GM18499 (cell line): ENCODE results near the gene MVB12B.

ENCODE experiments used
- ATAC-seq: cut with Tn5 transposase; IDR thresholded peaks from one replicate; pipeline ENCODE4 v1.9.1; 2021; ENCODE audit warnings: moderate number of reproducible peaks; ENCODE audit not compliant: insufficient read depth, unreplicated experiment

The MVB12B gene

DNA sequence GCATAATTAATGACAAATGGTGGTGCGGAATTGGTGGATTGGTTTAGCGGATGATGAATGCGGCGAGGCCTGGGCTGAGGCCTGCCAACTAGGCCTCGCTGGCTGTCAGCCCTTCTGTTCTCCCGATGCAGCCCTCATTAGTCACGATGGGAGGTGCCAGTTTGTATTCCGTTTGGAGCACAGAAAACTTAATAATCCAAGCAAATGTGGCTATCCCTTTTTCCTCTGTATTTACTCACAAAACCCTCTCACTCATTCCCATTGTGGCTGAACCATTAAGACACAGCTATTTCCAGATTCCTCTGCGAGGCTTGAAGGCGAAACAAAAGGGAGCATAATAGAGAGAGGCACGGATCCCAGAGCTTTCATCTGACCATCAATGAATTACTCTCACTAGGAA is 114.3 kb downstream of the MVB12B start:
- no peak for ATAC-seq

DNA sequence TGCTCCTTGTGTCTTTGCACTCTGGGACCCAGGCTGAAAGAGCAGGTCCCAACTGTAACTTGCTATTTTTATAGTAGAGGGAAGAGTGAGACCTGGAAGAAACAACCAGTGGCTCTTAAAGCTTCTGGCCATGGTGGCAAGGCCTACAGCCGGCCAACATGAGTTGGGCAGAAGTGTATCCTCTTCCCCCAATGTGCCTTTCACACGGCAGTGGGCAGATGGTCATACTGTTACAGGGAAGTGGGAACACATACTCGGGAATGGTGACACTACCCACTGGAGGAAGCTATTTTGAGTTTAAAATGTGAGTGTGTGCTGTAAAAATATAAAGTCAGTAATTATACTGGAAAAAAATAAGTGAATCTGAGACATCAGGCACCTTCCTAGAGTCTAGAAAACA is 116.0 kb downstream of the MVB12B start:
- no peak for ATAC-seq

DNA sequence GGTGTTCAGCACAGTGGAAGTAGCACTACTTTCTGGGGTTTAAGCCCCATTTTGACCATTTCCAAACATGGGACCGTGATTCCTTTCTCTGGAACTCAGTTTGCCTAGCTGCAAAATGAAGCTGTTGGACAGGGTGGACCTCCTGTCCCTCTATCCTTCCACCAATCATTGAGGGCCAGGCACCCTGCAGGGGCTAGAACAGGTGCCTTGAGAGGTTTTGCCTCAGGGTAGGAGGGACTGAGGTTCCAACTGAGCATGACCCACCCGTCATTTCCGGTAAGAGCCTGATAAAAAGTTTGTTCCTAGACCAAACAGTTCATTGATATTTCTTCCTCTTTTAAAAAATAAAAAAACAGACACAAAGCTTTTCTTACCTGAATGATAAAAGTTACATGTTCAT is 116.5 kb downstream of the MVB12B start:
- ATAC-seq = no peak

DNA sequence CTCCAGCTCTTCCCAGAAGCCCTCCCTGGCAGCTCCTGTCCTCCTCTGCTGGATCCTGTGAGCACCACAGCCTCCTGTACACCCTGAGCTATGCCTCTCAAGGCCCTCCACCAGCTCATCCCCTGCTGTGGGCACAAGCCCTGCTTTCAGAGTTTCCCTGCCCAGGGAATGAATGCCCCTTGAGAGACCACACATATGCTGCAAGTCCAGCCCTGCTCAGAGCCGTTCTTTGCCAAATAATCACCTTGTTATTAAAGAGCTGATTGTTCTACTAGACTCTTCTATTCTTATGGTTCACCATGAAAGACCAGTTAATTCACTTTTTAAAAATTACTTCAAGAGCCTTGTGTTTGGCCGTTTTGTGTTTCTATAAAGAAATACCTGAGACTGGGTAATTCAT is 121.5 kb downstream of the MVB12B start:
- no peak for ATAC-seq

DNA sequence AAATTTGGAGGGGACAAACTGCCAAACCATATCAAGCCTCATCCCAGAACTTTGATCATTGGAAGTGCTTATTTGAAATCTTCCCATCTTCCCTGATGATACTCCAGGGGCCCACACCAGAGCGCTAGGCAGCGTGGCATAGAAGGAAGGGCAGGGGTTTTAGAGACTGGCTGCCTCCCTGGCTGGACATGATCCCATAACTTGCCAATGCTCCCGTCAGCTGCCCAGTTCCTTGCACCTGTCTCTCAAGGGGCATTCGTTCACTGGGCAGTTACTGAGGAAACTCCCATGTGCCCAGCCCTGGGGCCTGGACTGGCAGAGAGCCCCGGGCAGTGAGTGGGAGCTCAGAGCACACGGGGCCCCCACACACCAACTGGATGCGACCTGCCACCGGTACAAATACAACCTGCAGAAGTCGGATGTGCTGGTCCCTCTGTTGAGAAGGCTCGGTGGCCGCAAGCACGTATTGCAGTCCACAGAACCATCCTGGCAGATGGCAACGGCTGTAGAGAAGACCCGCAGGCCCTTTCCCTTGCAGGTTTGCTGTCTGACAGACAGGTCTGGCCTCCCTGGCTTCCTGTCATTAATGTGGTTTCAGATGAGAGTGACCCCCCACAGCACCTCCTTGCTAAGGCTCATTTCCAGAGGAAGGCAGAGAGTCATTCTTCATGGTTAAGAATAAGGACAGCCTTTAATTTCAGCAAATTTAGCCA is 122.4 kb downstream of the MVB12B start:
- no peak for ATAC-seq

DNA sequence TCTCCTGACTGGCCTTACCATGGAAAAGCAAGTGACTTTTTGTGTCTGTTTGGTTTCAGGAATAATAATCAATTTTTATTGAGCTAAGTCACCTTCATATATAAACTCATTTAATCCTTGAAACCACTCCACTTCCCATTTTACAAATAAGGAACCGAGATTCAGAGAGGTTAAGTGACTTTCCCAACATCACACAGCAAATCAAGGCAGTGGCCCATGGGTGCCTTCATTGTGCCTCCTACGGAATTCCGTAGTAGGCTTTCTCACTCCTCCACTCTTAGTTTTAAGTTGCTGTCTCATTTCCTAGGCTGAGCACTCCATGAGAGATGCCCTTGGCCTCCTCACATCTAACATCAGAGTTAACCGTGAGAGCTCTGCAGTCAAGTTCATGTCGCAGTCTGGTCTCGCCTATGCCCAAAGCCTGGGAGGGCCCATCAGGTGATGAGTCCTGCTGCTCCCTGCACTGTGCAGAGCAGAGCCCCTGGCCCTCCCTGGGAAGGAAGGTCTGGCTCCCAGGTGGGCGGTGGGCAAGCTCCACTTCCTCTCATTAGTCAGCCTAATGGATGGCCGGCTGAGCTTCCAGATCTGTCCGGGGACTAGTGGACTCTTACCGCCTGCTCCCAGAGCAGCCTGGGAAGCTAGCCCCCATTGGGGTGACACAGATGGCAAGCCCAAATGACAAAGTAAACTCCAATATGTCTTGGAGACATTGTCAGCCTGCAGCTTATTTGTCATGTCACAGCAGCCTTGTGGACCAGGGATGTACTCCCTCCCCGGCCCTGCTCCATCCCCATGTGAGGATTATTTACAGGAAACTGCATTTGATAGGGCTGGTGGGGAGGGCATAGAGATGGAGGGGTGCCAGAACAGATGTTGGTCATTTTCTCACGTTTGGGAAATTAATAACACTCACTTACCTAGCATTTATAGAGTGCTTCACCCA is 123.4 kb downstream of the MVB12B start:
- no peak for ATAC-seq

DNA sequence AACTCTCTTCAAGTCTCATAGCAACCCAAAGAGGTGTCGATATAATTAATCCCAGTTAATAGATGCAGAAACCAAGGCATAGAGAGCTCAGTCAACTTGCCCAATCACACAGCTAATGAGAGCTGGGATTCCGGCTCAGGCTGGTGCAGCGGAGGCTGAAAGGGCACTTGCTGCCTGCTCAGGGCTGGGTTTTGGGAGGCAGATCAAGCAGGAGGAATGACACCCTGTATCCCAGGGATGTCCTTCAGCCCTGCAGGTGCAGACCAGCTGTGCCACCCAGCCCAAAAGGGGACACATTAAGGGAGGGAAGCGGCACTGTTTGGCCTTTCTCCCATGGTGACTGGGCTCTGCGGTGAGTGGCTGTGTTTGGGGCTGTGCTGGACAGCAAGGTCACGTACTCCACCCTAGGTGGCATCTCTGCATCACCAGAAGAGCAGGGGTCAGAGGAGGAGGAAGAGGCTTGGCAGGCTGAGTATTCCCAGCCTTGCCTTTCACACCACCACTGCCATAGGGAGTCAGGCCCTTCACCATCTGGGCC is 124.1 kb downstream of the MVB12B start:
- ATAC-seq = no peak

DNA sequence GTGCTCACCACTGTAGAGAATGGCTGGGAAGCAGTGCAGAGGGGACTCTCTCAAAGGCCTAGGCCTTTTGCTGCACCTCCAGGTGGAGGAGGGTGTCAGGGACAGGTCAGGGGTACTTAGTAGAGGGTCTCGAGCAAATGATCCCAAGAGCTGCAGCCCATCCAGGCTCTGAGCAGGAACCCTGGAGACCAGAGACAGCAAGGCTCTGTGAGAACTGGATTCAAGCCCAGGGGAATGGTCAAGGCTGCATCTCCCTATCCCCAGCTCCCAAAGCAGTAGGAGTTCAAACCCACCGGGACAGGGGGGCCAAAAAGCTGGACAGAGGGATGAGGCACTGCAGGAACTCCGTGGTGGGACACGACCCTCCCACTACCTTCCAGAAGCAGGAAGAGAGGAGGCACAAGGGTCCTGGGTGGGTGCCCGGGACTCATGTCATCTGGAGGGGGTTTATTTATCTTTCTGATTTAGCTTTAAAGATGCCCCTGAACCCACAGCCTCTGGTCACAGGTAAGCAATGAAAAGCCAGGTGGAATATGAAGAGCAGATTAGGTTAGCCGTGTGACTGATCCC is 124.8 kb downstream of the MVB12B start:
- no peak for ATAC-seq

DNA sequence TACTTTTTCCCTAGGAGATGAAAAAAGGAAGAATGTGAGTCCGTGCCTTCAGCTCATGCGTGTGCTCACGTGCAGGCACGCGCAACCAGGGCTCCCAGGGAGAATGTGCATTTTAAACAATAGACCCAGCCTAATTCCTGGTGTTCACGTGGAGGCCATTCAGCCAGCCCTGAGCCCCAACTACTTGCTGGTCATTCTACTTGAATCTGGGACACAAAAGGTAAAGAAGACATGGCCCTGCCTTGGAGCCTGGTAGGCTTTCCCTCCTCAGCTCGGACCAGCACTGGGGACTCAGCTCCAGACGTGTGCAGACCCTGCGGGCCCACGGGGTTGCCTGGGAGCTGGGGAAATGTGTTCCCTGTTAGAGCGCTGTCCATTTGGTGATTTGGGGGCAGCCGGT is 125.5 kb downstream of the MVB12B start:
- ATAC-seq = no peak

DNA sequence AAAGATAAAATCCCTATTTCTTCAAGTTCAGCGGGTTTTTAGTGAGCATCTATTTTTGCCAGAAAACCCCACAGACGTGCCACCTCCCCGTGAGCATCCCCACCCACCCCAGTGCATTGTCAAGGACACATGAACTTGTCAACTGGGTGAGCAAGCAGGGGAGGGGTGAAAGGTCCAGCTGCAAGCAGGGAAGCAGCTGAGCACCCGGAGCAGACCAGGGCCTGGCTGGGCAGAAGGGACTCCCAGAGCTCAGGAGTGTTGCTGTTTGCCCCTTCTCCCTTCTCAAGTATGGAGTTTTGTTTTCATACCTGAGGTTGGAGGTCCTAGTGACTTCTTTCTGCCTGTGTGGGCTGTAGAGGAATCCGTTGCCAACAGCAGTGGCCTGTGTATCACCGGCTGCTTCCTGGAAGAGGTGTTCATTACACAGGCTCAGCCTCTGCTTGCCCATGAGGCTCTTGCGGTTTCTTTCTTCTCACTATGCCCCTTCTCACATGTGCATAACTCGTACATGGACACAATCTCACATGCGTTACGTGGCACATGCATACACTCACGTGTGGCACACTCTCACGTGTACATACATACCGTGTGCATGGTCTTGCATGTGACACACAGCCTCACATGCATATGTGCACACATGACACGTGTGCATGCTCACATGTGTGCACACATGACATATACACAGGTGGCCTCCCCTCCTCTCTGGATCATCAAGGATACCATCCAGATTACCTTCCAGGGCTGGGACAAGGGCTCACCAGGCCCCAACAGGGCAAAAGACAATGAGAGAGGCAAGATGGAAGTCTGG is 126.7 kb downstream of the MVB12B start:
- ATAC-seq = no peak

DNA sequence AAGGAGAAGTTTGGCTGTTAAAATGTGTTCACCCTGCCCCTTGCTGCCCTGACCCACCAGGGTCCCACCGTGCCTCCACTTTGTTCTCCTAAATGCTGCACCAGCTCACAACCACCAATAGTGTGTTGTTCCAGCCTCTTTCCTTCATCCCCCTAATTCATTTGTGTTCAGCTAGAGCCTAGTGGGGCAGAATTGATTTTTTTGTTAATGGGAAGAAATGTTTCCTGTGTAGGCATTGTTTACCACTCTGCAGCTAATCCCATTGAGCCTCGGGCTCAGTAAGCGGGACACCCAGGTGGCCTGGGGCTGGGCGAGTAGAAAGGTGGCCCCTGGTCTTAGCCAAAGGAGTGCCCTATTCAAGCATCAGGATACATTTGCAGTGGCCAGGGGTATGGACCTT is 127.6 kb downstream of the MVB12B start:
- ATAC-seq = no peak

DNA sequence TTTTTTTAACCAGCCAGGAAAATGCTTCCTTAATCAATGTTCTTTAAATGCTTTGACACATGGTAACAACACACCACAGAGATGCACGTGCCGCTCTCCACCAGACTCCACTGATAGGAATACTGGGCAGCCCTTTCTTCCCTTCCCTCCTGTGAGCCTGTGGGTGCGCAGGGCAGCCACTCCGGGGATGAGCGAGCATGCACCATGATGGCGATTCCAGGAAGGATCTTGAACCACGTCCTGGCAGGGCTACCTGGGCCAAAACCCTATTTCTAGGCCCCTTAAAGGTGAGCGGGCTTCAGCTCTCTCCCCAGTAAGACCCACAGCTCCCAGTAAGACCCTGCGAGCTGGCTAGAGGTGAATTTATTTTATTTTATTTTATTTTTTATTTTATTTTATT is 128.2 kb downstream of the MVB12B start:
- ATAC-seq = no peak

DNA sequence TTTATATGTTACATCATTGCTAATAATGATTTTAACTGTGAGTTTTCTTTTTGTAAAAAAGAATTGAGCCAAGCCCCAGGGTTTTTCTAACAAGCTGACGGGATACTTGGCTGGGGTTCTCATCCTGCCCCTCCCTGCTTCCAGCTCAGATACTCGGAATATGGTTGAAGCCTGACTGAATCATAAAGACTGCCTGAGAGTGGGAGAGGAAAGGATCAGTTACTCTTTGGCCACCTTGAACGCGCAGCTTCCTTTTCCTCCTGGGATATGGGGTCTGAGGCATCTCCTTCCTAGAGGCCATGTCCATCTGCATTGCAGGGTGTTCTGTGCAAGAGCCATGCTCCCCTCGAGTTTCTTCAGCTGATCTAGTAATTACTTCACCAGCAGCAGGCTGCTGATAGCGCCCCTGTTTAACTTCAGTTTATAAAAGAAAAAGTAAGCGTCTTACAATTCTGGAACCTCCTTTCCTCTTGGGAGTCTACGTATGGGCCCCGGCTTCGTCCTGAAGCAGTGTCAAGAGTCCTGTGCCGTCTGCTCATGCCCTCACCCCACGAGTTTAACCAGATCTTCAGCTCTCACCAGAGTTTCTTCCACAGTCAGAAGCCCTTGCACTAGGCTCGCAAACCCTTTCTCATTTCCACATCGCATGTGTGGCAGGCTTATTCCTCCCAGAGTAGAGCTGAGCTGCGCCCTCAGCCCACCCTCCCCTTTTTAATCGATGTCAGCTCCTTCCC is 130.0 kb downstream of the MVB12B start:
- no peak for ATAC-seq

DNA sequence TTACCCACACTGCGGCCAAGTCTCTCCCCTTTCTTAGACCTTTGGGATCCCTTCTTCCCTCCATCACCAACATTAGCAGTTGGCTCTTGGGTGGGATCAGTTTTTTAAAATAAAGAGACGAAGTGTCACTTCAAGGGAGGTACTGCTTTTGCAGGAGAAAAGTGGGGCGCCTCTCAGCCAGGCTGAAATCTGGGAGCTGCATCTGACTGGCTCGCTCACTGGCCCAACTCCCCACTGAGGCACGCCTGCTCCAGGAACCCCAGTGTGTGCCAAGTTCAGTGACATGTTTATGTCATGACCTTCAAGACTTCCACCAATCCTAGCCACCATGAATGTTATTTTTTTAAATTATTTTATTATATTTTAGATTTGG is 130.5 kb downstream of the MVB12B start:
- ATAC-seq = no peak

DNA sequence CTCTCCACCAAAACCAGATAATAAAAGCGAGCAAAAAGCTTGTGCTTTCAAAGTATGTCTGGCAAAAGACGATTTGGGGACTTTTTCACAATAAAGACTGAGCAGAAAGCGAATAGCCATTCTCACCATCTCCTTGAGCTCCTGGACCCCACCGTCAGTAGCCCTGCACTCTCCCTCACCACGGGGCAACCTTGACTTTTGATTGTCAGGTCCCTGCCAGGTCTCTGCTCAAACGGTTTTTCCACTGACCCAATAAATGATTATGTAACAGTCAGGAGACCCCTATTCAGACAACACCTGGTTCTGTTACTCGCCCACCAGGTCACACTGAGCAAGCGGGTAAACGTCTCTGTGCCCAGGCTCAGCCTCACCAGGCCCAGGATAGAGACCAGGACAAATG is 131.3 kb downstream of the MVB12B start:
- no peak for ATAC-seq

DNA sequence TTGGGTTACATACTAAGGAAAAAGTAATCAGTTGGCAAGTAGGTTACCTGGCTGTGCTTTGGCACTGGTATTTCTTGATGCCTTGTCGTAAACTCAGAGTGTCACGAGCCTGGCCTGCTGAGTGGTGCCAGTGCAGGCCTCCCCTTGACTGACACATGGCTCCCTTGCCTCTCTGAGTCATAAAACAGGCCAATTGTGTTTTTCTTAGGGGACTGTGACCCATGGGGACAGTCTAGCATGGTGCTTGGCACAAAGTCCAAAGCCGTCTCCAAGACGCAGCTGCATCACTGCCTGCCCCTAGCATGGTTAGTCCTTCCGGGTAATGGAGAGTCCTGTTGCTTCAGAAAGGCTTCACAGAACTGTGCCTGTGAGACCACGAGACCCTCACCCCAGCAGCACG is 132.5 kb downstream of the MVB12B start:
- no peak for ATAC-seq

DNA sequence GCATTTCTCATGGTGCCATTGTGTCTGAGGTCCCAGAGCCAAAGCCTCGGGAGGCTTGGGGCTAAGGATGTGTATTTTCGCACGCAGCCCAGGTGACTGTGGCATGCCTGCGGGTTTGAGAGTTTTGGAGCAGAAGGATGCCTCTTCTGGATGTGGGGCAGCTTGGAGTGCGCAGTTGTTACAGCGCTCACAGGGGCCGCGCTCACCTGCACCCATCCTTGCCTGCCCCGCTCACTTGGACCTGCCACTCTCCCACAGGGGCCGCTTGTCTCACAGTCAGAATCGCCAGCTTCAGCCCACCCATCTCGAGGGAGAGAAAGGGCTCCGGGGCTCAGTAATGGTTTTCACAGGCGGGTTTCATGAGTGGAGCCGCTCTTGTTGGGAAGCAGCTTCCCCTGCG is 132.9 kb downstream of the MVB12B start:
- no peak for ATAC-seq

DNA sequence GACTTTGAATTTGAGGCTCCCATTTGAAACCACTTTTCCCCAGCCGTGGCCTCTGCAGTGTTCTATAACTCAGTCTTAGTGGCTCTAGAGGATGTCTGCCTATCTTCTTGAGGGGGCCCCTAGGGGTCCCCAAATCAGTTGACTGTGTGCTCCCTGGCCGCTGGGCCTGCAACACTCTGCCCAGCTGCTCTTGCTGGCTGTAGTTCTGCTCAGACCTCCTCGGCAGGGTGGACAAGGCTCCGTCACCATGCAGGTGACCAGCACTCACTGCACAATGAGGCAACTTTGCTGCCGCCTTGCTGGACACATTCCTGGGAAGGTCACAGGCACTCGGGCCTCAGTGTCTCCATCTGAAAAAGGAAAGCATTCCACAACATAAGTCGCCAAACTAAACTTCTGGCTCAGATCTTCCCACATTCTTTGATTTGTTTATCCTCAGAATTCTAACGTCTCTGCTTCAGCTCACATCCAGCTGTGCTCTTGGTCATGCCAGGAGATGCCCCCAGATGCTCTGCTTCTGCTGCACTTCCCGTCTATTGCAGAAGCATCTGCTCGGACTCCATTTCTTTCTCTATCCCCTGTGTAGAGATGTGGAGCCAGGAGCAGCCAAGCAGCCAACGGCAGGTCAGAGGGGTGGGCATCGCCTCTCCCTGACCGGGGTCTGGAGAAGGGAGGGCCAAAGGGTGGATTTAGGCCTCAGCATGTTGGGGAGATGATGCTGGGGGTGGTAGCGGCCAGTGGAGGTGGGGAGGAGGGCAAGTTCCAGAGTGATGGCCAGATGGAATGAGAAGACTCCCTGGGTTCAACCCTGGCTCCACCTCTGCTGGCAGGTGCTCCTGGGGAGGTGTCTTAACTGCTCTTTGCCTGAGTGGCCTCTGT is 133.6 kb downstream of the MVB12B start:
- ATAC-seq = no peak

DNA sequence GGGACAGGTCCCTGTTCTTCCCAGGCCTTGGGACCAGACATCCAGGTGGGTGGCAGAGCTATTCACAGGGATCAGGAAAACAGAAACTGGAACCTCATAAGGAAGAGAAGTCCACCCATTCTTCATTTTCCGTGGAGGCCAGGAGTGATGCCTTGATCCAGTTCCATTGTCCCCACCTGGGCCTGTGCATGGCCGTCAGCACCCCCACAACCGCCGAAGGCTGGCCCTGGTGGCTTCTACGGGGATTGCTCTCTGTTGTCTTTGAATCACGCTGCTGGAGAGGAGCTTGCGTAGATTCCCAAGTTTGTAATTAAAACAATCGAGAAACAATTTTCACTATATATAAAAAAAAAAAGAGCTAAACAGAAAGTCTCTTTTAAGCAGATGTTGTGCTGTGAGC is 134.4 kb downstream of the MVB12B start:
- no peak for ATAC-seq
